Endodermal cell (in vitro differentiated cells): ENCODE results near the gene IMPDH1. TPM values are rescaled to one million over a fixed set of nuclear protein-coding genes. Genes with fewer than 3 reads are reported as not detected.

ENCODE experiments used
- DNase-seq: peaks from one replicate; pipeline ENCODE4 v3.0.0-alpha.2; 2017
- H3K27ac ChIP-seq: 2 replicates; pipeline ENCODE4 v1.5.1; 2013; ENCODE audit warnings: mild to moderate bottlenecking, low read depth, low read length, moderate library complexity
- H3K27me3 ChIP-seq: 2 replicates; pipeline ENCODE4 v1.6.1; 2013; ENCODE audit warnings: mild to moderate bottlenecking, low read length, moderate library complexity; ENCODE audit not compliant: insufficient read depth, control insufficient read depth, poor library complexity, severe bottlenecking
- H3K36me3 ChIP-seq: 2 replicates; pipeline ENCODE4 v1.7.0; 2013; ENCODE audit warnings: mild to moderate bottlenecking, low read length, moderate library complexity; ENCODE audit not compliant: control insufficient read depth, insufficient read depth
- H3K4me1 ChIP-seq: one replicate; pipeline ENCODE4 v1.7.0; 2013; ENCODE audit warnings: low read length; ENCODE audit not compliant: control insufficient read depth, insufficient read depth
- H3K4me3 ChIP-seq: 2 replicates; pipeline ENCODE4 v1.5.1; 2013; ENCODE audit warnings: mild to moderate bottlenecking, low read length, moderate library complexity
- H3K9ac ChIP-seq: 2 replicates; pipeline ENCODE4 v1.6.1; 2013; ENCODE audit warnings: mild to moderate bottlenecking, low read length, moderate library complexity; ENCODE audit not compliant: poor library complexity, severe bottlenecking; ENCODE audit errors: extremely low read depth
- H3K9me3 ChIP-seq: 2 replicates; pipeline ENCODE4 v1.6.1; 2013; ENCODE audit warnings: mild to moderate bottlenecking, low read length, moderate library complexity; ENCODE audit not compliant: control insufficient read depth
- H3K27ac Mint-ChIP-seq: 2 replicates; pipeline ENCODE4 v1.8.0; 2020; ENCODE audit warnings: mixed read lengths
- H3K27me3 Mint-ChIP-seq: 2 replicates; pipeline ENCODE4 v1.8.0; 2021; ENCODE audit warnings: mild to moderate bottlenecking, mixed read lengths; ENCODE audit not compliant: insufficient read depth
- H3K36me3 Mint-ChIP-seq: 2 replicates; pipeline ENCODE4 v1.8.0; 2020; ENCODE audit warnings: low read depth, mixed read lengths
- H3K4me1 Mint-ChIP-seq: 2 replicates; pipeline ENCODE4 v1.8.0; 2020; ENCODE audit warnings: mixed read lengths
- H3K4me3 Mint-ChIP-seq: 2 replicates; pipeline ENCODE4 v1.8.0; 2020; ENCODE audit warnings: mild to moderate bottlenecking, moderate library complexity, mixed read lengths
- H3K9me3 Mint-ChIP-seq: 2 replicates; pipeline ENCODE4 v1.8.0; 2020; ENCODE audit warnings: mild to moderate bottlenecking, mixed read lengths
- CTCF ChIP-seq: fragments of 200-600 bp; sonication (generic); conservative IDR thresholded peaks from 2 replicates; pipeline ENCODE4 v1.5.0; 2021; ENCODE audit warnings: antibody characterized with exemption, mild to moderate bottlenecking
- WGBS, 2 experiments: methylation state at CpG; one replicate each; pipeline versions ENCODE4 v1.1.5 to v1.1.7; 2013; ENCODE audit warnings: missing lambda C conversion rate in 2 of 2, mixed read lengths in 1 of 2; ENCODE audit not compliant: insufficient coverage in 1 of 2, insufficient read length in 1 of 2; 5-methylcytosine and 5-hydroxymethylcytosine counted together
- total RNA-seq, 2 donors: library from RNA; stranded (reverse); fragmentation: NEBNext Ultra II Directional in 1 of 2; extraction: Animal tissue kit (Norgen Biotek cat#: 25700) in 1 of 2; gene quantifications; 2 replicates in 1 of 2; 3 replicates in 1 of 2; pipeline ENCODE4 v1.2.1, GENCODE V29; 2021

IMPDH1 gene
- total RNA-seq, 2 donors from 2014 or later = 13.4 to 16.5 TPM

GRCh38 chr7:128362670-128363069 lies 47.1 kb downstream of the IMPDH1 start:
- Histone ChIP-seq H3K27me3 (peaks cover 98% of the 10 kb centered on the region), H3K27ac (no peak overlapping the region), H3K4me1 (no peaks in the 10 kb centered on the region), H3K36me3 (no peaks in the 10 kb centered on the region), H3K9ac (no peak overlapping the region), H3K4me3 (no peak overlapping the region), H3K9me3 (no peaks in the 10 kb centered on the region)
- H3K4me1 Mint-ChIP-seq = no peaks in the 10 kb centered on the region
- no peaks in the 10 kb centered on the region for H3K9me3 Mint-ChIP-seq
- H3K4me3 Mint-ChIP-seq = no peak overlapping the region
- peaks cover 96% of the 10 kb centered on the region for H3K27me3 Mint-ChIP-seq
- H3K27ac Mint-ChIP-seq = no peak overlapping the region
- 71 to 76% methylated on average over 2 to 4 of the region's 4 CpGs for WGBS, 2 experiments
- H3K36me3 Mint-ChIP-seq = no peaks in the 10 kb centered on the region
- TF ChIP-seq CTCF = no peak
- DNase-seq = no peak

GRCh38 chr7:128361411-128362379 lies 48.1 kb downstream of the IMPDH1 start, which contains the start of gene PRRT4:
TSS of gene PRRT4 (minus strand) at chr7:128361690.
- H3K9me3 Mint-ChIP-seq = no peaks in the 10 kb centered on the region
- peak; percentile 54 for TF ChIP-seq CTCF
- Histone ChIP-seq H3K9ac (no peak within 1 kb of the TSS), H3K36me3 (no peaks in the 10 kb centered on the region), H3K9me3 (no peaks in the 10 kb centered on the region), H3K4me3 (peak within 1 kb of the TSS; percentile 74), H3K27ac (no peak within 1 kb of the TSS), H3K4me1 (no peaks in the 10 kb centered on the region), H3K27me3 (peaks cover 98% of the 10 kb centered on the region)
- H3K4me1 Mint-ChIP-seq = no peaks in the 10 kb centered on the region
- H3K27ac Mint-ChIP-seq = no peak within 1 kb of the TSS
- H3K27me3 Mint-ChIP-seq = peaks cover 97% of the 10 kb centered on the region
- DNase-seq = peak; percentile 77
- peak within 1 kb of the TSS; percentile 54 for H3K4me3 Mint-ChIP-seq
- H3K36me3 Mint-ChIP-seq = no peaks in the 10 kb centered on the region
- 1 to 6% methylated on average over 25 to 88 of the region's 88 CpGs for WGBS, 2 experiments

- Histone ChIP-seq H3K9ac (no peak overlapping the region), H3K4me3 (peak overlapping the region; percentile 74), H3K36me3 (no peaks in the 10 kb centered on the region), H3K4me1 (no peaks in the 10 kb centered on the region), H3K27ac (no peak overlapping the region), H3K27me3 (peaks cover 92% of the 10 kb centered on the region), H3K9me3 (no peaks in the 10 kb centered on the region)
- TF ChIP-seq CTCF = no peak
- no peaks in the 10 kb centered on the region for H3K36me3 Mint-ChIP-seq
- H3K4me1 Mint-ChIP-seq = no peaks in the 10 kb centered on the region
- H3K27ac Mint-ChIP-seq = no peak overlapping the region
- 30% methylated on average over 9 of the region's 9 CpGs; no CpG with 5 or more reads in 1 of the 2 experiments for WGBS, 2 experiments
- H3K9me3 Mint-ChIP-seq = no peaks in the 10 kb centered on the region
- peak overlapping the region; percentile 54 for H3K4me3 Mint-ChIP-seq
- peaks cover 94% of the 10 kb centered on the region for H3K27me3 Mint-ChIP-seq
- no peak for DNase-seq
Observed at GRCh38 chr7:128360359-128360678, 49.5 kb downstream of the IMPDH1 start.
